Neural crest cell (in vitro differentiated cells): ENCODE data around the gene ADAM21. TPM values are rescaled to one million over a fixed set of nuclear protein-coding genes. Genes with fewer than 3 reads are reported as not detected.
"Not testable (repeated sequence)": the region's sequence is repeated elsewhere in the genome, so short reads cannot be mapped to it uniquely, and the experiment has no call there.

Source experiments
- DNase-seq: peaks from one replicate; pipeline ENCODE4 v3.0.0; 2021; ENCODE audit warnings: low read depth, mixed read lengths, low spot score
- H3K27ac Mint-ChIP-seq: one replicate; pipeline ENCODE4 v1.8.0; 2021; ENCODE audit warnings: mild to moderate bottlenecking, mixed read lengths; ENCODE audit not compliant: unreplicated experiment
- H3K27me3 Mint-ChIP-seq: 2 replicates; pipeline ENCODE4 v1.8.0; 2021; ENCODE audit warnings: low read depth, mild to moderate bottlenecking, mixed read lengths
- H3K36me3 Mint-ChIP-seq: 2 replicates; pipeline ENCODE4 v1.8.0; 2021; ENCODE audit warnings: low read depth, mild to moderate bottlenecking, mixed read lengths
- H3K4me1 Mint-ChIP-seq: 2 replicates; pipeline ENCODE4 v1.8.0; 2021; ENCODE audit warnings: mixed read lengths
- H3K4me3 Mint-ChIP-seq: one replicate; pipeline ENCODE4 v1.8.0; 2021; ENCODE audit warnings: mild to moderate bottlenecking, mixed read lengths
- H3K9me3 Mint-ChIP-seq: 2 replicates; pipeline ENCODE4 v1.8.0; 2021; ENCODE audit warnings: mixed read lengths
- CTCF ChIP-seq: fragments of 200-600 bp; sonication (generic); conservative IDR thresholded peaks from 2 replicates; pipeline ENCODE4 v1.5.0; 2021; ENCODE audit warnings: antibody characterized with exemption, mild to moderate bottlenecking
- total RNA-seq: library from RNA; stranded (reverse); gene quantifications from 2 replicates; pipeline ENCODE4 v1.2.1, GENCODE V29; 2021

Gene ADAM21
- total RNA-seq, 1 donor from 2014 or later: not detected

DNA sequence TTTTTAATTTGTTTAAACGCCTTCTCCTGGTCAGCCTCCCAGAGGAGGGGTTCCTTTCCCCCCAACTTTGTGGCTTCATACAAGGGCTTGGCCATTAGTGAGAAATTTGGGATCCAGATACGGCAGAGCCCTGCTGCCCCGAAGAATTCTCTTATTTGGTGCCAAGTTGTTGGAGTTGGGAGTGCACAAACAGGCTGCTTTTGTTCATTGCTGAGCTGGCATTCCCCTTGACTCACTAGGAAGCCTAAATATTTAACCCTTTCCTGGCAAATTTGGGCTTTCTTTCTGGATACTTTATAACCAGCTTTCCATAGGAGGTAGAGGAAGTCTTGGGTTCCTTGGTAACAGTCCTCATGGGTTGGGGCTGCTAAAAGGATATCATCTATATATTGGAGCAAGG, 10.3 kb upstream of the ADAM21 start:
- DNase-seq: no peak
- H3K9me3 Mint-ChIP-seq: peaks cover 20% of the 10 kb centered on the region

DNA sequence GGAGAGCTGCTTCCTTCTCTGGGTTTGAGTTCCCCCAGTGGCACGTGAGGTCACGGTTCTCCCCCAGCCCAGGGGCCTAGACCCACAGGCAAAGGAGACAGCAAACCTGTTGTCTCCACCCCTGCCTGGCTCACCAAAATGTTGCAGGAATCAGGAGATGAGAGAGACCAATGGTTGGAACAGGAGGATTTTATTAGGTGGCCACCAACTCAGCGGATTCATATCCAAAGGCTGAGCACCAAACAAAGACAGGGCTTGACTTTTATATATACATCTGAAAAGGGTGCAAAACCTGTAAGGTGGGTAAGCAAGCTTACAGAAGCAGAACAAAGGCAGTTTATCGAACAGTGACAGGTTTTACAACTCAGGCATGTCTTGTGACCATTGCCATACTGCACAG, 9.2 kb upstream of the ADAM21 start:
- no peak overlapping the region for H3K4me3 Mint-ChIP-seq
- H3K27me3 Mint-ChIP-seq: no peaks in the 10 kb centered on the region
- no peaks in the 10 kb centered on the region for H3K4me1 Mint-ChIP-seq
- no peak for TF ChIP-seq CTCF
- H3K9me3 Mint-ChIP-seq: peaks cover 23% of the 10 kb centered on the region
- peaks cover 18% of the 10 kb centered on the region for H3K36me3 Mint-ChIP-seq
- no peak overlapping the region for H3K27ac Mint-ChIP-seq
- no peak for DNase-seq

More for the DNA sequence above, 10.3 kb upstream of the ADAM21 start:
- no peak for TF ChIP-seq CTCF
- Mint-ChIP-seq H3K4me1 (no peaks in the 10 kb centered on the region), H3K36me3 (peaks cover 18% of the 10 kb centered on the region), H3K27me3 (no peaks in the 10 kb centered on the region), H3K4me3 (no peak overlapping the region), H3K27ac (no peak overlapping the region)

DNA sequence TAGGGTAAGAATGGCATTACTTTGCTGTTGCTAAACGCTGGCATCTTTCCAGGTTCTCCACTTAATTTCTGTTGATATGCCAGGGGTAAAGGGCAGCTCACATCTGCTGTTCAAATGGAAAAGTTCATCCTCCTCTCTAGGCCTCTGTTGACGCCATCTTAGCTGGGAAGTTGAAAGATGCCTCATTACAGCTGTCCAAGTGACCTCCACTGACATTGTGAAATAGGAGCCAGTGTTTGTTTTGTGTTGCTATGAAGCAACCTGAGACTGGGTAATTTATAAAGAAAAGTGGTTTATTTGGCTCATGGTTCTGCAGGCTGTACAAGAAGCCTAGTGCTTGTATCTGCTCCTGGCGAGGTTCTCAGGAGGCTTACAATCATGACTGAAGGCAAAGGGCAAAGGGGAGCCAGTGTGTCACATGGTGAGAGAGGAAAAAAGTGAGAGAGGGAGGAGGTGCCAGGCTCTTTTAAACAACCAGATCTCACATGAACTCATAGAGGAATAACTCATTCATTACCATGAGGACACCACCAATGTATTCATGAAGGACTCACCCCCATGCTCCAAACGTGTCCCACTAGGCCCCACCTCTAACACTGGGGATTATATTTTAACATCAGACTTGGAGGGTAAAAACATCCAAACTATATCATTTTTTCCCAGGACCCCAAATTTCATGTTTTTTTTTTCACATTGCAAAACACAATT, 3.2 kb upstream of the ADAM21 start:
- no peak for DNase-seq
- Mint-ChIP-seq H3K27me3 (no peaks in the 10 kb centered on the region), H3K27ac (peak overlapping the region; percentile 79), H3K9me3 (peaks cover 7% of the 10 kb centered on the region), H3K4me1 (peaks cover 3% of the 10 kb centered on the region), H3K36me3 (peaks cover 3% of the 10 kb centered on the region), H3K4me3 (no peak overlapping the region)
- TF ChIP-seq CTCF: no peak

DNA sequence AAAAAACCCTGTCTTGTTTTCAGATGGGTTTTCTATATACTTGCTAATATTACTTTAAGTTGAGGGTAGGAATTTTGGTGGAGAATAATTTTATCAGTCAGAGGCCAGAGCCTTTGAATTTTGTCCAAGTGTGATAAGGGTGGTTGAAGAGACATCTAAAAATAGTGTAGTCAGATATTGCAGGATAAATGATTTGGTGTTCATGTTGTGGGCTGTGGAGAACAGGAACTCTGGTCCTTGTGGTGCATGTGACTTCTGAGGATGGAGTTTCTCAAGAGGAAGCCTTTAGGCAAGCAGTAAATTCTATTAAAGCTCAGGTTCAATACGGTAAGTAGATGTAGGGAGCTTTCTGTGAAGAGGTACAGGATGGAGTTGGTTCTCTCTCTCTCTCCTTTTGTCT, 2.8 kb downstream of the ADAM21 start:
- Mint-ChIP-seq H3K4me3 (no peak overlapping the region), H3K27me3 (no peaks in the 10 kb centered on the region), H3K9me3 (no peaks in the 10 kb centered on the region), H3K36me3 (no peaks in the 10 kb centered on the region), H3K27ac (no peak overlapping the region), H3K4me1 (peaks cover 18% of the 10 kb centered on the region)
- no peak for DNase-seq
- no peak for TF ChIP-seq CTCF

GRCh38 chr14:70468731-70469130, 16.8 kb downstream of the ADAM21 start:
- Mint-ChIP-seq H3K9me3 (no peaks in the 10 kb centered on the region), H3K27me3 (no peaks in the 10 kb centered on the region), H3K36me3 (no peaks in the 10 kb centered on the region)

DNA sequence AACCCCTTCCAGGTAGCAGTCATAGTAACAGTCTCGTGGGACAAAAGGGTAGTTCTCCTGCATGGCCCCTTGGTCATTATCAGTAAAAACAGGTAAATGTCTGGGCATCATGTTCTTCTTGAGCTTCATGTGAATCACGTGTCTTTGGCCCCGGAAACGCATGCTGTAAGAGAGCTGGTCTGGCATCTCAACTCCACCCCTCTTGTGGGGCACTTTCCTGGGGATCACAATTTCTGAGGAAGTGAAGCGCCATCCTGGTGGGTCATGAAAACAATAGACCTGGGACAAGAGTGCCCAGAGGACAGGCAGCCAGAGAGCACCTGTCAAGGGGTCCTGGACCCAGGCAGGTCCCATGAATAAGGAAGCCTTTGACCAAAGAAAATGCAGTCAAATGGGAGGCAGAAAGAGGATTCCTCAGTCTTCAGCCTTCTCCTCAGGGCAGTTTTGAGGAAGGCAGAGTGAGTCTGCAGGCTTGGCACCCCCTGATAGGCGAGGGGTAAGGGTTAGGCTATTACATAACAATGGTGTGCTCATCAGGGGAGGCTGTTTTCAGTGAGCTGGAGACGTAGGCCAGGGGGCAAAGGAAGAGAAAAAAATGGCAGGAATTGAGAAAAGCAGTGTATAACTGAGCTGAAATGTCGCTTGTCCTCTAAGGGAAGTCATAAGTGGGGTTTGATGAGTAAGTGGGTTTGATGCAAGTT, 19.0 kb downstream of the ADAM21 start:
- not testable (repeated sequence) for H3K27ac Mint-ChIP-seq, H3K4me1 Mint-ChIP-seq, H3K9me3 Mint-ChIP-seq, H3K36me3 Mint-ChIP-seq, H3K4me3 Mint-ChIP-seq, H3K27me3 Mint-ChIP-seq, DNase-seq

More at GRCh38 chr14:70468731-70469130, 16.8 kb downstream of the ADAM21 start:
- Mint-ChIP-seq H3K4me1 (no peaks in the 10 kb centered on the region), H3K27ac (no peak overlapping the region), H3K4me3 (no peak overlapping the region)
- DNase-seq: no peak
- TF ChIP-seq CTCF: no peak
